ENCODE results near the gene GTSE1. TPM values are rescaled to one million over a fixed set of nuclear protein-coding genes. Genes with fewer than 3 reads are reported as not detected.

The GTSE1 gene
- total and polyA plus RNA-seq, 9 donors: 0.18 to 0.84 (median 0.38) TPM; not detected in 1

GRCh38 chr22:46288846-46289243 is 7.8 kb upstream of the GTSE1 start:
- Histone ChIP-seq H3K4me1 (ENCODE audit: insufficient read depth) (no peaks in the 10 kb centered on the region), H3K36me3 (no peaks in the 10 kb centered on the region), H3K4me3 (no peak overlapping the region), H3K27ac (no peak overlapping the region), H3K27me3 (no peaks in the 10 kb centered on the region), H3K9me3 (no peaks in the 10 kb centered on the region)
- TF ChIP-seq, protein P1, sequence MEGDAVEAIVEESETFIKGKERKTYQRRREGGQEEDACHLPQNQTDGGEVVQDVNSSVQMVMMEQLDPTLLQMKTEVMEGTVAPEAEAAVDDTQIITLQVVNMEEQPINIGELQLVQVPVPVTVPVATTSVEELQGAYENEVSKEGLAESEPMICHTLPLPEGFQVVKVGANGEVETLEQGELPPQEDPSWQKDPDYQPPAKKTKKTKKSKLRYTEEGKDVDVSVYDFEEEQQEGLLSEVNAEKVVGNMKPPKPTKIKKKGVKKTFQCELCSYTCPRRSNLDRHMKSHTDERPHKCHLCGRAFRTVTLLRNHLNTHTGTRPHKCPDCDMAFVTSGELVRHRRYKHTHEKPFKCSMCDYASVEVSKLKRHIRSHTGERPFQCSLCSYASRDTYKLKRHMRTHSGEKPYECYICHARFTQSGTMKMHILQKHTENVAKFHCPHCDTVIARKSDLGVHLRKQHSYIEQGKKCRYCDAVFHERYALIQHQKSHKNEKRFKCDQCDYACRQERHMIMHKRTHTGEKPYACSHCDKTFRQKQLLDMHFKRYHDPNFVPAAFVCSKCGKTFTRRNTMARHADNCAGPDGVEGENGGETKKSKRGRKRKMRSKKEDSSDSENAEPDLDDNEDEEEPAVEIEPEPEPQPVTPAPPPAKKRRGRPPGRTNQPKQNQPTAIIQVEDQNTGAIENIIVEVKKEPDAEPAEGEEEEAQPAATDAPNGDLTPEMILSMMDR (IDR thresholded peaks at IDR 0.05): no peak
- TF ChIP-seq POLR2A (IDR thresholded peaks at IDR 0.05): no peak
- TF ChIP-seq EP300 (IDR thresholded peaks at IDR 0.05): no peak
- WGBS, 3 donors: 81 to 88% (median 87%) methylated on average over 5 to 7 of the region's 7 CpGs
- DNase-seq: no peak
- intact Hi-C loops (cut with DNase I): no loop called here

DNA sequence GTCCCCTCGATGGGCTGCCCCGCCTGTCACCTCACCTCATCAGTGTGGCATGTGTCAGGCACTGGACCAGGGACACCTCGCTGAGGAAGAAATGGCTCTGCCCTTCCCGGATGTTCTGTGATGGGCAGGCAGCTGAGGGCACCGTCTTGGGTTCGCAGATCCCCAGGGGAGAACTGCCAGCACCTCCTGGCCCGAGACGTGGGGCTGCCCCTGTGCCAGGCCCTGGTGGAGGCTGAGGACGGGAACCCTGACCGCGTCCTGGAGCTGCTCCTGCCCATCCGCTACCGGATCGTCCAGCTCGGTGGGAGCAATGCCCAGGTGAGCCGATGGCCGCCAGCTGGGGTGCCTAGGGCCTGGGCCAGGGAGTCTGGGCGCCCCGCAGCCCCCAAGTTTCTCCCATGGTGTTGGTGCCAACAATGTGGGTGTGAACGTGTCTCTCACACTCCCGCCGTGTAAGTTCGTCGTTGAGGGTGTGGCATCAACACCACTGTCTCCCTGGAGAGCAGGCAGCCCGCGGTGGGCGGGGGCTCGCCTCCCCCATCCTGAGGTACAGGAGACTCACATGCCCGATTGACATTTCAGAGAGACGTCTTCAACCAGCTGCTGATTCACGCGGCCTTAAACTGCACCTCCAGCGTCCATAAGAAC is 7.3 kb upstream of the GTSE1 start:
- H3K27ac ChIP-seq: no peak overlapping the region
- no peaks in the 10 kb centered on the region for H3K36me3 ChIP-seq

GRCh38 chr22:46290121-46290842 is 6.4 kb upstream of the GTSE1 start:
- Histone ChIP-seq H3K27ac (no peak overlapping the region), H3K27me3 (no peaks in the 10 kb centered on the region), H3K4me3 (no peak overlapping the region), H3K4me1 (ENCODE audit: insufficient read depth) (no peaks in the 10 kb centered on the region), H3K36me3 (no peaks in the 10 kb centered on the region), H3K9me3 (no peaks in the 10 kb centered on the region)
- no peak for DNase-seq
- WGBS, 3 donors: 92 to 98% (median 95%) methylated on average over 17 of the region's 17 CpGs
- intact Hi-C loops (cut with DNase I): loop anchor here in 1 of 4 donors (10.0 kb wide), 1 partner anchor 295 kb away; no protein-coding TSS in a partner anchor
- TF ChIP-seq, protein P1 (IDR thresholded peaks at IDR 0.05): no peak
- TF ChIP-seq EP300 (IDR thresholded peaks at IDR 0.05) (no peak), POLR2A (IDR thresholded peaks at IDR 0.05) (no peak)

More for the DNA sequence above, 7.3 kb upstream of the GTSE1 start:
- intact Hi-C loops (cut with DNase I): no loop called here
- H3K4me1 ChIP-seq (ENCODE audit: insufficient read depth): no peaks in the 10 kb centered on the region
- 77 to 86% (median 82%) methylated on average over 33 of the region's 33 CpGs for WGBS, 3 donors
- no peaks in the 10 kb centered on the region for H3K27me3 ChIP-seq
- no peak overlapping the region for H3K4me3 ChIP-seq
- no peaks in the 10 kb centered on the region for H3K9me3 ChIP-seq
- TF ChIP-seq POLR2A (IDR thresholded peaks at IDR 0.05): no peak
- no peak for TF ChIP-seq EP300 (IDR thresholded peaks at IDR 0.05)
- TF ChIP-seq, protein P1 (IDR thresholded peaks at IDR 0.05): no peak
- no peak for DNase-seq

DNA sequence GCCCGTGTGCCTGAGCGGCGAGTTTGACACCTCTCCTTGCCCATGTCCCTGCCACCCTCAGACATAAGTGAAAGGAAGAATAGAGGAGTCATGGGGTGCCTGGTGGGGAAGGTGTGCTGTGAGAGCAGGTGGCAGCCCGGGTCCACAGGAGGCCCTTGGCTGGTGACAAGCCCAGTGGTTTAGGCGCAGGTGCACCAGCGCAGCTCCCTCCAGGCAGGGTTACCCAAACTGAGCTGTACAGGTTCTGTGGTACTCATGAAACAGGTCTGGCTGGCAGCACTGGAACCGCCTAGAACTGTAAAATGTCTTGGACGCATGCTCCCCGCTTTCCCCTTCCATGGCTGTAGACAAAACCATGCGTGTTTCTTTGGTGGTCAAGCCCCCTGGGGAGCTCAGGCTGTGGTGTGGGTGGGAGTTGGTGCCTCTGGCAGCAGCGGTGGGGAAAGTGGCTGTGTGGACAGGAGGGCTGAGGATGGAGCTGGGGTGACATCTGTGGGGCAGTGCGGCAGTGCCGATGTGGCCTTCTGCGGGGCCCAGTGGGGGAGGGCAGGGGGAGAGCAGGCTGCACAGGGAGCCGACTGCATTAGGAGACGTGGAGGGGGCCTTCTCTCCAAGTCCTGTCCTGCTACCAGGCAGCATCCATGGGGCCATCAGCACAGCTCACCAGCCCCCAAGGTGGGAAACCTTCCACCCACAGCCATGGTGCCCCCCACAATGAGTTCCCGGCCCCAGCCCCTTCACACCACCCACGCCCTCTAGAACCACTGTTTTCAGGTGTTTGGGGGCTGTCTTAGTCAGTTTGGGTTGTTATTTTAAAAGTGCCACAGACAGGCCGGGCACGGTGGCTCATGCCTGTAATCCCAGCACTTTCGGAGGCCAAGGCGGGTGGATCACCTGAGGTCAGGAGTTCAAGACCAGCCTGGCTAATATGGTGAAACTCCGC is 5.6 kb upstream of the GTSE1 start:
- no peak for DNase-seq
- no peaks in the 10 kb centered on the region for H3K27me3 ChIP-seq
- TF ChIP-seq POLR2A (IDR thresholded peaks at IDR 0.05) (no peak), EP300 (IDR thresholded peaks at IDR 0.05) (no peak)
- TF ChIP-seq, protein P1 (IDR thresholded peaks at IDR 0.05): no peak
- intact Hi-C loops (cut with DNase I): loop anchor here in 1 of 4 donors (10.0 kb wide), 1 partner anchor 296 kb away; no protein-coding TSS in a partner anchor
- no peaks in the 10 kb centered on the region for H3K4me1 ChIP-seq (ENCODE audit: insufficient read depth)
- no peak overlapping the region for H3K27ac ChIP-seq
- H3K4me3 ChIP-seq: no peak overlapping the region
- WGBS, 3 donors: 92 to 97% (median 96%) methylated on average over 23 of the region's 23 CpGs
- no peaks in the 10 kb centered on the region for H3K9me3 ChIP-seq
- no peaks in the 10 kb centered on the region for H3K36me3 ChIP-seq
